GM18858 (cell line): ENCODE results near the gene EPHA4.

Experiments
- ATAC-seq: cut with Tn5 transposase; IDR thresholded peaks from one replicate; pipeline ENCODE4 v1.9.1; 2021; ENCODE audit not compliant: unreplicated experiment

Gene EPHA4

GRCh38 chr2:221572219-221572820 lies at the start of gene EPHA4:
TSS of gene EPHA4 (minus strand) at chr2:221572304. CDS start at chr2:221572248, 56 bp downstream.
- ATAC-seq, result peak; percentile 86

GRCh38 chr2:221618007-221618406 lies 45.9 kb upstream of the EPHA4 start:
- ATAC-seq, result no peak

GRCh38 chr2:221616561-221616960 lies 44.5 kb upstream of the EPHA4 start:
- no peak for ATAC-seq

DNA sequence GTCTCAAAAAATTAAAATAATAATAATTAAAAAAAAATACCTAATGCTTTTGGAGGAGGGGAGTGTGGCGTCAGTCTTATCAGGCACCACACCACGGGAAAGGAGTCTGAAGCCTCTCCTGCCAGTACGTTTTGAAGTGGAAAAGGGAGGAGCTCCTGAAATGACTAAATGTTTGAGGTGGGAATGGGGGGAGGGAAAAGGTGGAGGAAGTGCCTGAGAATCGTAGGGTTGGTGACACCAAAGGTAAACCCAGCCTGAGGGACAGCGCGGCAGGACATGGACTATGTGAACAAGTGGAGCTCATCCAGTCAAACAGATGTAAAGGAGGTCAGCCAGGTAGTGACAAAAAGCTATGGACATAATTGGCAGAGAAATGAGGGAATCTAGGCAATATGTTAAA lies 42.2 kb upstream of the EPHA4 start:
- ATAC-seq, result no peak

DNA sequence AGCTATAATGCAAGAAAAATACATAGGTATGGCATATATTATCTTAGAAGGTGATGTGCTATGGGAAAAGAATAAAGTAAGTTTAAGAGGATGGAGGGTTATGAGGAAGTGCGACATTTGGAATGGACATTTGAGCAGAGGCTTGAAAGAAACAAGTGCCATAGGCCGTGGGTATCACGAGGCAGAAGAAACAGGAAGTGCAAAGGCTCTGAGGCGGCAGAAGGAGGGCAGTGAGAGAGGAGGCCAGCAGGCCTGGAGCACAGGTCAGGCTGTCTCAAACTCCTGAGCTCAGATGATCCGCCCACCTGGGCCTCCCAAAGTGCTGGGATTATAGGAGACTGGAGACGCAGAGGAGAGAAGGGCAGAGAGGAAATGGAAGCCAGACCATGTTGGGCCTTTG lies 40.7 kb upstream of the EPHA4 start:
- no peak for ATAC-seq

GRCh38 chr2:221612161-221612560 lies 40.1 kb upstream of the EPHA4 start:
- no peak for ATAC-seq

- ATAC-seq, result no peak
Measured at GRCh38 chr2:221610675-221611074, 38.6 kb upstream of the EPHA4 start.

DNA sequence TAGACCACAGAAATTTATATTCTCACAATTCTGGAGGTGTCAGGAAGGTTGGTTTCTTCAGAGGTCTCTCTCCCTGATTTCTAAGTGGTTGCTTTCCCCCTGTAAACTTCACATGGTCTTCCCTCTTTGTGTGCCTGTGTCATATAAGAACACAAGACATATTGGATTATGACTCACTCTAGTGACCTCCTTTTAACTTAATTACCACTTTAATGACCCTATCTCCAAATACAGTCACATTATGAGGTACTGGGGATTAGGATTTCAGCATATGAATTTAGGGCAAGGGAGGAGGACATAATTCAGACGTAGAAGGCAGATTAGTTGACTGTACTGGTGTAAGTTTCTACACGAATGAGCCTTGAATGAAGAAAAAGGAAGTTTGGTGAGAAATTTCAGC lies 38.2 kb upstream of the EPHA4 start:
- no peak for ATAC-seq

DNA sequence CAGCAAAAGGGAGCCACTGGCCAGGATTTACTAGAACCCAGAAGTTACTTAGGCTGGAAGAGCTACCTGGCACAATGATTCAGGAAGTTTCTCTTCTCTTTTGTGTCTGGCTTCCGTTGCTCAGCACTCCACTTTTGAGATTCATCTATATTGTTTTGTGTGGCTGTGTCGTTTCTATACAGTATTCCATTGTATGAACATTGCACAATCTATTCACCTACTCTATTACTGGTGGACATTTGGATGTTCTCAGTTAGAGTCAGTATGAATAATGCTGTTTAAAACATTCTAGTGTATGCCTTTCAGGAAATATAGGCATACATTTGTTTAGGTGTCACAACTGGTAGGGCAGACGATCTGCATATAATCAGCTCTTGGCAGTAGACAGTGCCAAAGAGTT lies 36.3 kb upstream of the EPHA4 start:
- ATAC-seq, result no peak

DNA sequence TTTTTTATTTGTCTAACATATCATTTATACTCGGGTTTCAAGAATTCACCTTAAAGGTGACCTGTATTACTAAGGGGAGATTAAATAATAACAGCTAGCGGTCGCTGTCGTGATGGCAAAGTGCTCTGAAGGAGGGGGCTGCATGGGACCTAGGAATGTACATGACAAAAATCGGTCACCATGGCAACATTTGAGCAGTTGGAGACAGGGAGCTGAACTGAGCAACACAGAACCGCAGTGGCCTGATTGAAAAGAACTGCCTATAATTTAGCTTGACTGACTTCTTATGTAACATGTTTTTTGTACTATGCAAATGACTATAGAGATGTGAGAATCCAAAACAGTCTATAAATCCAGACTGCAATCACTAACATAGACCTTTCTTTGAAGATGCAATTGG lies 34.3 kb upstream of the EPHA4 start:
- no peak for ATAC-seq

- ATAC-seq, result no peak
Measured at GRCh38 chr2:221605751-221606240, 33.7 kb upstream of the EPHA4 start.

- no peak for ATAC-seq
Measured at GRCh38 chr2:221602938-221603337, 30.8 kb upstream of the EPHA4 start.

GRCh38 chr2:221601376-221601775 lies 29.3 kb upstream of the EPHA4 start:
- no peak for ATAC-seq

DNA sequence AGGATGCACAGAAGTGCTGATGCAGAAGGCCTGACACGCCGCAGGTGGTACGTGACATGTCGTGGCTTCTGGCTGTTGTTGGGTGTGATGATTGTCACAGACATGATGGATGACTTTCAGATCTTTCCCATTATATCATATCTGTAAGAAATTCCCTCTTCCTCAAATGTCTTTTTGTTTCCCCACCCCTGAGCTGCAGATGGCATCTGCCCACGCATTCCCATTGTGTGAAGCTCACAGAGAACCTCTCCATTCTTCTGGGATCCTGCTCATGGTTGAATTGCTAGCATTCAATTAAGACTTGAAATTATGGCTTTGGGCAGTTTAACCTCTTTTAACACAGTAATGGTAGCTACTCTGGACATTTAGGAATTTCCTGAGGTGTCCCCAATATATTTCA lies 28.3 kb upstream of the EPHA4 start:
- ATAC-seq, result no peak

DNA sequence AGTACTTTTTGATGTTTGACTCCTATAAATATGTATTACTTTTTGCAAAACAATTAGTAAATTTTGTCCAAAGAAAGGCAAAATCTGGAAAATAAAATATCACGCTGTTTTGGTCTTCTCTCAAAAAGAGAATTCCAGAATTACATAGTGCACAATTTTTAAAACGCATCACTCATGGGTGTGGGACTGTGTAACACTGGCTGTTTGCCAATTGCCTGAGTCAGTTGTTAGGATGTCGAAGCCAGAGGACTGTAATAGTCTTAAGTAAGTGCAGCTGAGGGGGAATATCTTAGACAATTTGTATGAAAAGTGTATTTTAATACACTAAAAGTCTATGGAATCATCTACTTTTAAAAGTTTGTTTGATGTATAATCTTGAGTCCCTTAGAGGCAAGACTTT lies 24.1 kb upstream of the EPHA4 start:
- ATAC-seq, result no peak

GRCh38 chr2:221590861-221591365 lies 18.8 kb upstream of the EPHA4 start:
- ATAC-seq, result no peak

DNA sequence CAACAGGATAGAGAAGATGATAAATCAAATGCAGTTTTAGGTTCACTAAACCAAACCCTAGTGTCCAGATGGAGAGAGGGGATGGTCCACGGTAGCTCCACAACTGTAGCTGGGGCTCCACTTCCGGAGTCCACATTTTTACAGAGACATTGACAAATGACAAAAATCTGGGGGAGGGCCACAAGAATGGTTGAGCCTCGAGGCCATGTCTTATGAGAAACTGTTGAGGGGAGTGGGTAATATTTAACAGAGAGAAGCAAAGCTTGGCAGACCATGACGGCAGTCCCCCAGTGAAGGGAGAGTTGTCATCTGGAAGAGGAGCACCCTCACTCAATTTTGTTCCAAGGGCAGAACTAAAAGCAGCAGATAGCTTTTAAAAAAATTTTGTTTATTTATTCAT lies 17.6 kb upstream of the EPHA4 start:
- ATAC-seq, result no peak

DNA sequence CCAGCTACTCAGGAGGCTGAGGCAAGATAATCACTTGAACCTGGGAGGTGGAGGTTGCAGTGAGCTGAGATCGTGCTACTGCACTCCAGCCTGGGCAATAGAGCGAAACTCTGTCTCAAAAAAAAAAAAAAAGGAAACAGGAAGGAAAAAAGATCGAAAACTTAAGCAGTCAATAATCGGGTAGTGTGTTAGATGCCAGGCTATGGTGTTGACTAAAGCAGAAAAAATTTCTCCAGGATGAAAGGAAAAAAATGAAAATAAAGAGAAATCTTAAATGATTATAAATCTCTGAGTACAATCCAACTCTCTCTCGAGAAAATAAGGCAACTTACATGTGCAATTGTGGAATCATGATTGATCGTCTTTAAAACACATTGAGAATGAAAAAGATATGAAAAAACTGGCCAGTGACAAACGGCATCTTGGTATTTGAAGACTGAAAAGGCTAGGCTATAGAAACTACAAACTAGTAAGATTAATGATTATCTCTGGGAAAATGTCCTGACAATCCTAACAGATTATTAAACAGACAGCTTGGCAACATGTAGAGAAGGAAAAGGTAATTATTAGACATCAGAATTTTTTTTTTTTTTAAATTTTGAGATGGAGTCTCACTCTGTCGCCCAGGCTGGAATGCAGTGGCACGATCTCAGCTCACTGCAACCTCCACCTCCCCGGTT lies 16.3 kb upstream of the EPHA4 start:
- ATAC-seq, result no peak

- ATAC-seq, result no peak
Measured at GRCh38 chr2:221581986-221582385, 9.9 kb upstream of the EPHA4 start.

- ATAC-seq, result no peak
Measured at GRCh38 chr2:221574231-221574570, 2.1 kb upstream of the EPHA4 start.

DNA sequence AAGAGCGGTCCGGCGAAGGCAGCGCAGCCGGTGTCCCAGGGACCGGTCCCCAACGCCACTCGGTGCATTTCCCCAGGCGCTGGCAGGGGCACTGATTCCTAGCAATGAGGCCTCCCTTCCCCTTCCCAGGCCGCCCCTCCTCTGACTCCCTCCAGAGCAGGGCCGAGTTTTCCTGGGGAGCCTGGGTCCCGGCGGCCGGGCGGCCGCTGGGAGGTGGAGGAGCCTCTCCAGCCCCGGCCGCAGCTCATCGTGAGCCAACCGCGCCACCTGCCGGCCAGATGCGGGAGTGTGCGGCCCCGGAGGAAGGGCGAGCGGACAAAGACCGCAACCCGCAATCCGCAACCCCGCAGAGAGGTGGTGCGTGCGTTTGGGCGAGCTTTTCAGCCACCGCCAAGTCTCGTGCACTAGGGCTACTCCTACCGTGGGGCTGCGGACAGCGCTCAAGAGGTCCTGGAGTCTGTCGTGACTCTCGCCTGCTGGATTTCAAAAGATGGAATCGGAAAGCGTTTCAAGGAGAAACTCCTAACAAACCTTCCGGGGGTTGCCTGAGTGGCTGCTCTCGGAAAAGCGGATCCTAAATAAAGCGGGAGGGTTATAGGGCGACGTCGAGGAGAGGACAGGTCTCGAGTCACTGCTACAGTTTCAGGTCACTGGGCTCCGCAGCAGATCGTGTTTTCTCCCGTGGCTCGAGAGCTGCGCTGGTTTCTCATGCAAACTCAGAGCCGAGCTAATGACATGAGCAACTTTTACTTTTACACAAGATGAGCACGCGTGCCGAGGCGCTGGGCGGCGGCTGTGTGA lies 1.5 kb upstream of the EPHA4 start:
- ATAC-seq, result no peak
